Uterus (tissue), 4 donors: Measurements from ENCODE around the gene SPCS1. TPM values are rescaled to one million over a fixed set of nuclear protein-coding genes. Genes with fewer than 3 reads are reported as not detected.

Source experiments
- DNase-seq, 2 donors: peaks; one replicate each; pipeline ENCODE4 v3.0.0-alpha.2; 2019 to 2020
- H3K27ac ChIP-seq, 2 donors: fragments of 200-600 bp; sonication (generic); 1 replicate in 1 of 2; 2 replicates in 1 of 2; pipeline ENCODE4 v1.5.1; 2016 to 2018
- H3K27me3 ChIP-seq, 2 donors: fragments of 200-600 bp; sonication (generic); one replicate each; pipeline ENCODE4 v1.5.1; 2018 to 2019; ENCODE audit warnings: control low read depth in 1 of 2
- H3K36me3 ChIP-seq, 2 donors: fragments of 200-600 bp; sonication (generic); one replicate each; pipeline ENCODE4 v1.5.1; 2019; ENCODE audit warnings: control low read depth in 1 of 2
- H3K4me1 ChIP-seq, 2 donors: fragments of 200-600 bp; sonication (generic); one replicate each; pipeline ENCODE4 v1.5.1; 2018 to 2019; ENCODE audit warnings: control low read depth in 1 of 2
- H3K4me3 ChIP-seq, 2 donors: fragments of 200-600 bp; sonication (generic); 1 replicate in 1 of 2; 2 replicates in 1 of 2; pipeline ENCODE4 v1.5.1; 2018 to 2019; ENCODE audit warnings: mild to moderate bottlenecking in 1 of 2
- H3K9me3 ChIP-seq, 2 donors: fragments of 200-600 bp; sonication (generic); one replicate each; pipeline ENCODE4 v1.5.1; 2019; ENCODE audit warnings: control low read depth in 1 of 2
- POLR2A ChIP-seq, 2 donors: fragments of 450-650 bp; IDR thresholded peaks; one replicate each; pipeline ENCODE4 v1.6.1; 2016; ENCODE audit warnings: antibody characterized with exemption in 2 of 2, mild to moderate bottlenecking in 1 of 2, moderate library complexity in 1 of 2
- intact Hi-C: fragments of 100-400 bp; cut with DNase I; formaldehyde crosslinking; loops from one replicate; pipeline ENCODE4 v1.15.1; 2023; ENCODE audit warnings: low total_unique reads
- total RNA-seq, 4 donors: library from RNA; depleted of rRNA in 3 of 4; stranded (reverse); fragments of >200 nt in 3 of 4; gene quantifications; one replicate each; pipeline versions ENCODE4 v1.1.0 to v1.2.4, GENCODE V29; 2014 to 2023
- TF ChIP-seq, protein P1 (sequence below), 4 experiments: fragments of 200-600 bp in 2 of 4; fragments of 450-650 bp in 2 of 4; sonication (generic) in 2 of 4; IDR thresholded peaks; one replicate each; pipeline ENCODE4 v1.5.1; 2016 to 2019; ENCODE audit warnings: antibody characterized with exemption in 4 of 4, mild to moderate bottlenecking in 2 of 4, moderate library complexity in 1 of 4
- donor health status: DM: yes; HTN: yes; CAD: no.

SPCS1 gene
- total RNA-seq, 4 donors from 2014 or later, result 9.0 to 67.4 (median 59.1) TPM

DNA sequence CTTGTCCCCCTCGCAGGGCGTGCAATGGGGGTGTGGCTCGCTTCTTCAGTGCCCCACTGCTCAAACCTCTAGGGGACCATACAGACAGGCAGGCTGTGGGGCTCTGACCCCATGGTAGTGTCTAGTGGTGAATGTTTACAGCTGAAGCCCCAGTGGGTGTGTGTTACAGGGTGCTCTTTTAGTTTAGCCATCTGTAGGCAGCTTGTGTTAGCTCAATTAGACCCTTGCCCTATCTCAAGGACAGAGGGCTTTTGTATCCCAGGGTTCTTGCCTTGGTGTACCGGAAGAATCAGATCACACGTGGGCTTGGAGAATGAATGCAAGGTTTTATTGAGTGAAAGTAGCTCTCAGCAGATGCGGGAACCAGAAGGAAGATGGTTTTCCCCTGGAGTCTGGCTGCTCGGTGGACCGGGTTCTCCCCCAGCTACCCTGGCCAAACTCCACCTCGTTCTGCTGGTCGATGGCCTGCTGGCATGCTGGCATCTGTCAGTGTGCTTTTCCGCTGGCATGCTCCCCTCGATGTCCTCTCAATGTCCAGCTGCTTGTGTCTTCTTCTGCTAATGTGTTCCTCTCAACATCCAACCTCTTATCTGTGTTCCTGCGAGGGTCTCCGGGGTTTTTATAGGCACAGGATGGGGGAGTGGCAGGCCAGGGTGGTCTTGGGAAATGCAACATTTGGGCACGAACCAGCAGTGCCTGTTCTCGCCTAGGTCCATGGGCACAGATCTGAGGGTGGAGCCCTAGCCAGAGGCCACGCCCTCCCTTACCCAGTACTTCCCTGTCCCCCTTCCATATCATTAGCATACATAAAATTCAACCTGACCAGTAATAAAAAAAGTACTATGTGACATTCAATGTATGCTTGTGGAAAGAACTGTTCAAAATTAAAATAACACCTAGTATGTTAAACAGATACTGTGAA is 6.6 kb downstream of the SPCS1 start:
- Histone ChIP-seq H3K36me3 (no peaks in the 10 kb centered on the region), H3K27me3 (no peaks in the 10 kb centered on the region), H3K4me3 (no peak overlapping the region), H3K4me1 (peaks cover under 1 to 7% of the 10 kb centered on the region in 2 donors), H3K27ac (no peak overlapping the region), H3K9me3 (no peaks in the 10 kb centered on the region)
- intact Hi-C loops, result no loop called here
- TF ChIP-seq POLR2A (IDR thresholded peaks at IDR 0.05), result no peak
- TF ChIP-seq, protein P1, sequence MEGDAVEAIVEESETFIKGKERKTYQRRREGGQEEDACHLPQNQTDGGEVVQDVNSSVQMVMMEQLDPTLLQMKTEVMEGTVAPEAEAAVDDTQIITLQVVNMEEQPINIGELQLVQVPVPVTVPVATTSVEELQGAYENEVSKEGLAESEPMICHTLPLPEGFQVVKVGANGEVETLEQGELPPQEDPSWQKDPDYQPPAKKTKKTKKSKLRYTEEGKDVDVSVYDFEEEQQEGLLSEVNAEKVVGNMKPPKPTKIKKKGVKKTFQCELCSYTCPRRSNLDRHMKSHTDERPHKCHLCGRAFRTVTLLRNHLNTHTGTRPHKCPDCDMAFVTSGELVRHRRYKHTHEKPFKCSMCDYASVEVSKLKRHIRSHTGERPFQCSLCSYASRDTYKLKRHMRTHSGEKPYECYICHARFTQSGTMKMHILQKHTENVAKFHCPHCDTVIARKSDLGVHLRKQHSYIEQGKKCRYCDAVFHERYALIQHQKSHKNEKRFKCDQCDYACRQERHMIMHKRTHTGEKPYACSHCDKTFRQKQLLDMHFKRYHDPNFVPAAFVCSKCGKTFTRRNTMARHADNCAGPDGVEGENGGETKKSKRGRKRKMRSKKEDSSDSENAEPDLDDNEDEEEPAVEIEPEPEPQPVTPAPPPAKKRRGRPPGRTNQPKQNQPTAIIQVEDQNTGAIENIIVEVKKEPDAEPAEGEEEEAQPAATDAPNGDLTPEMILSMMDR (IDR thresholded peaks at IDR 0.05), result no peak
- no peak for DNase-seq

- no peak for DNase-seq
- no peaks in the 10 kb centered on the region for H3K27me3 ChIP-seq
- TF ChIP-seq, protein P1 (IDR thresholded peaks at IDR 0.05), result no peak
- no peak for TF ChIP-seq POLR2A (IDR thresholded peaks at IDR 0.05)
- H3K4me1 ChIP-seq, result no peaks in the 10 kb centered on the region
- intact Hi-C loops, result no loop called here
- no peaks in the 10 kb centered on the region for H3K36me3 ChIP-seq
- H3K9me3 ChIP-seq, result no peaks in the 10 kb centered on the region
- no peak overlapping the region for H3K4me3 ChIP-seq
- H3K27ac ChIP-seq, result no peak overlapping the region
These were observed 8.7 kb downstream of the SPCS1 start for GRCh38 chr3:52714335-52715302.

GRCh38 chr3:52715714-52716305 is 9.9 kb downstream of the SPCS1 start:
- intact Hi-C loops, result no loop called here
- TF ChIP-seq, protein P1 (IDR thresholded peaks at IDR 0.05), result no peak
- TF ChIP-seq POLR2A (IDR thresholded peaks at IDR 0.05), result no peak
- H3K36me3 ChIP-seq, result no peaks in the 10 kb centered on the region
- DNase-seq, result no peak
- H3K27me3 ChIP-seq, result no peaks in the 10 kb centered on the region
- no peaks in the 10 kb centered on the region for H3K9me3 ChIP-seq
- no peak overlapping the region for H3K4me3 ChIP-seq
- H3K27ac ChIP-seq, result no peak overlapping the region
- no peaks in the 10 kb centered on the region for H3K4me1 ChIP-seq

- no peaks in the 10 kb centered on the region for H3K4me1 ChIP-seq
- H3K27me3 ChIP-seq, result no peaks in the 10 kb centered on the region
- no peak for DNase-seq
- TF ChIP-seq POLR2A (IDR thresholded peaks at IDR 0.05), result no peak
- TF ChIP-seq, protein P1 (IDR thresholded peaks at IDR 0.05), result no peak
- no peaks in the 10 kb centered on the region for H3K36me3 ChIP-seq
- no peaks in the 10 kb centered on the region for H3K9me3 ChIP-seq
- no peak overlapping the region for H3K4me3 ChIP-seq
- intact Hi-C loops, result no loop called here
- no peak overlapping the region for H3K27ac ChIP-seq
These were observed 13.7 kb downstream of the SPCS1 start for GRCh38 chr3:52719618-52720017.
